ENCODE results near the gene MED13L. TPM values are rescaled to one million over a fixed set of nuclear protein-coding genes. Genes with fewer than 3 reads are reported as not detected.
"Not testable (repeated sequence)": the region's sequence is repeated elsewhere in the genome, so short reads cannot be mapped to it uniquely, and the experiment has no call there.

The MED13L gene
- total RNA-seq, 1 donor from 2014 or later: 41.9 TPM

DNA sequence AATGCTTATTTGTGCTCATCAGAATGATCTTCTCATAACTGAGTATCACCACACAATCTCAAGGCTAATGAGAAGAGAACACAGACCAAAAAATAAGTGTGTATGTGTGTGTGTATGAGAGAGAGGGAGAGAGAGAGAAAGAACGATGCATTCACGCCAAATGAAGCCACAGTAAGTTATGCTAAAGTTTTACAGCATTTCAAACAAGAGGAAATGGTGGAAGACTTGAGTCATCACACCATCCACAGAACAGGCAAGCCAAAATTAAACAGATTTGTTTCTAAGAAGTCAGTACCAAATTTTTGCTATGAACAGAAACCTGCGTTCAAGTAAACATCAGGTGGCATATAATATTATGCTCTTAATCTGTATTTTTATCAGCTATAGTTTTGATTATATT is 141.2 kb downstream of the MED13L start:
- ATAC-seq: no peak
- no peak for DNase-seq (ENCODE audit: low spot score)

- DNase-seq (ENCODE audit: low spot score) (no peak), ATAC-seq (no peak)
Observed at GRCh38 chr12:116135209-116135930, 142.1 kb downstream of the MED13L start.

DNA sequence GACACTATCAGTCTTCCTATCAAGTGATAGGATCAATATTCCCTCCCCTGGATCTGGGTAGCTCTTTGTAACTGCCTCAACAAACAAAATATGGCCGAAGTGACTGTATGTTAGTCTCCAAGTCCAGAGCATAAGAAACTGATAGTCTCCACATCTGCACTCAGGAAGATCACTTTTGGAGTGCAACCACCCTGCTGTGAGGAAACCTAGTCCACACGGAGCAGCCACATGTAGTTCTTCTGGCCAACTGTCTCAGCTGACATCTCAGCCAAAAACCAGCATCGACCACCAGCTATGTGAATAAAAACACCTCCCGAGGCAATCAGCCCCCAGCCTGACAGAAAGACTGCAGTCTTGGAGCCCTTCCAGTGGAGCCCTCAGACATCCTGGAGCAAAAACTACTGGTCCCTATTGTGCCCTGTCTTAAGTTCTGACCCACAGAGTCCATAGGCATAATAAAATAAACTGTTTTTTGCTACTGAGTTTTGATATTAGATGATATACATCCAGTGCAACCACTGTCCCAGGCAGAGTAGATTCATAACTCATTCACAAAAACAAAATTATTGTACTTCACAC is 143.8 kb downstream of the MED13L start:
- ATAC-seq (peak; percentile 49), DNase-seq (ENCODE audit: low spot score) (no peak)

DNA sequence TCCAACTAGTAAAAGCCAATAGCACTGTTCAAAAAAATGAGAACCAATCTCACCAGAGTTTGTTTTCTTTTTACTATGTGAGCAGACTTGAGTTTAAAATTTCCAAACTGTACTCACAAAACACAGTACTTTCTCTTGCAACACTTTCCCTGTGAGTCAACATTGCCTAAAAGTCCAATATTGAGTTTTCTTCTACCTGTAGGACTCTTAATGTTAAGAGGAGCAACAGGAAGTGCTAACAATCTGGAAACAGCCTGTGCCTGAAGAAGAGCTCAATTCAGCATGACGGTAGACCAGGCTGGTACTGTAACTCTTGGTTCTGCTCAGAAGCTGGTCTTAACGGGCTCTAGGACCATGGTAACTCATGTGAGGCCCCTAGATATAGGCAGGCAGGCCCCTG is 144.3 kb downstream of the MED13L start:
- ATAC-seq (peak; percentile 86), DNase-seq (ENCODE audit: low spot score) (no peak)

GRCh38 chr12:116131987-116132386 is 145.5 kb downstream of the MED13L start:
- ATAC-seq; DNase-seq (ENCODE audit: low spot score): not testable (repeated sequence)

GRCh38 chr12:116131176-116131575 is 146.3 kb downstream of the MED13L start:
- DNase-seq (ENCODE audit: low spot score): no peak
- ATAC-seq: no peak

- ATAC-seq: no peak
Observed at GRCh38 chr12:116130431-116130830, 147.1 kb downstream of the MED13L start.

GRCh38 chr12:116128779-116129178 is 148.7 kb downstream of the MED13L start:
- ATAC-seq (no peak), DNase-seq (ENCODE audit: low spot score) (no peak)

More at GRCh38 chr12:116130431-116130830, 147.1 kb downstream of the MED13L start:
- DNase-seq (ENCODE audit: low spot score): no peak

GRCh38 chr12:116127859-116128258 is 149.6 kb downstream of the MED13L start:
- ATAC-seq (no peak), DNase-seq (ENCODE audit: low spot score) (no peak)

GRCh38 chr12:116126610-116127009 is 150.9 kb downstream of the MED13L start:
- DNase-seq (ENCODE audit: low spot score): no peak
- ATAC-seq: no peak

- ATAC-seq: peak; percentile 72
- DNase-seq (ENCODE audit: low spot score): no peak
Observed at GRCh38 chr12:116125956-116126566, 151.4 kb downstream of the MED13L start.

GRCh38 chr12:116125084-116125483 is 152.4 kb downstream of the MED13L start:
- DNase-seq (ENCODE audit: low spot score): no peak
- no peak for ATAC-seq

DNA sequence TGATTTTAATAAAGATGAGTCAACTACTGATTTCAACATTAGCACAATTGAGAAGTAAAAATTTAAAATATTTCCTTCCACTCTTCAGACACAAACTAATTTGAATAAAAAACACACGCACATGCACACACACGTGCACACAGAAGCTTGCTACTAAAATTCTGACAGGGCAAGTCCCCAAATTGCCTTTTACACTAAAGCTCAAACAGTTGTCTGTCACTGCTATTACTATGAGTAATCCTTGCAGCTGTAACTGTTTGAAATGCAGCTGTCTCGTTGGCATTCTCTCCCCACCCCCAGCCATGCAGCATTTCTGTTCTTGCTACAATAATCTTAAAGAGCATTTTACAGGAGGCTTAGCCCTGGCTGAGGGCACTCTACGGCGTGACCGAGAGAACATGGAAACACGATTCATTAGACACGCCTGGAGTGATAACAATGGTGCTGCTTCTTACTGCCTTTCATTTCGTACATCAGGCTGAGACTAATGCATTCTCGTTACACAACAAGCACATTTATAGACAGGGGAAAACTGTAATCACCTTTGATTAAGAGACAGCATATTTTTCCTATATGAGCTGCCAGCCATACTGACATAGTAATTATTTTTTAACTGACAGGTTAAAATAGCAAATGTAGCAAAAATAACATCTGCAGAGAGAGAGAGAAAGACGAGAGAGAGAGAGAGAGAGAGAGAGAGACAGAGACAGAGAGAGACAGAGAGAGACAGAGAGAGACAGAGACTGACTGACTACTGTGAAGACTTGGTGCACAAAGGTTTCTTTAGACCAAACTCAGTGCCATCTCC is 153.8 kb downstream of the MED13L start:
- DNase-seq (ENCODE audit: low spot score) (peak; percentile 48), ATAC-seq (peak; percentile 45)

DNA sequence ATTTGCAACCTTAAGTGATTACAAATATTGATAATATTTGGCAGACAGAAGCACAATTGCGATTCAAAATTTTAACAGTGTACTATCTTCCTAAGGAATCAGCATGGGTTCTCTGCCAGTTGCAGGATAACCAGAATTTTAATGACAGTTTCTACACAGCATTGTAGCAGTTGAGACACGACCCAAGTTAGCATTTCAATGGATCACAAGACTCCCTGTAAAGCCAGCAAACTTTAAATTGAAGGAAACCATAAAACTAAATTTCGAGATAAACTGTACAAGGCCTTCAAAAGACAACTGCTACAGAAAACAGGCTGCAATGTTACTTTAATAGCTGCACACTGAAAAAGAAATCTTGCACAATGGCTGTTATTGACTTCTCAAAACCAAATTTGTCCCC is 154.9 kb downstream of the MED13L start:
- ATAC-seq: no peak
- no peak for DNase-seq (ENCODE audit: low spot score)

DNA sequence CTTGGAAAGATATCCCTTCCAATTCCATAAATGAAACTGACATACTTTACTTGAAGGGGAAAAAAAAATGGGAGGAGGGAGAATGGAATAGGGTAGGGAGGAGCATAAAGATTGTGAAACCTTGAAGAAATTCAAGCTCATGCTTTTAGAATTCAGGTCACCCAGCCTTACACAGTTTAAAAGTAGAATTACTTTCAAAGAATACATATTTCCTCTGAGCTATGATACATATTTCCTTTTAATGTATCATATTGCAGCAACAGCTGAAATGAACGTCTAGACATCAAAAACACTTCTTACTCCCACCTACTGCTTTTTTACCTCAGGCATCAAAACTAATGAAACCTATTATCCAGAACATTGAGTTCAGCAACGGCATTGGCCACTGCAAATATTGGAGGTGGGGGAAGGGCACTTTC is 156.0 kb downstream of the MED13L start:
- ATAC-seq: peak; percentile 42
- no peak for DNase-seq (ENCODE audit: low spot score)

GRCh38 chr12:116116650-116117424 is 160.7 kb downstream of the MED13L start:
- DNase-seq (ENCODE audit: low spot score) (no peak), ATAC-seq (no peak)

DNA sequence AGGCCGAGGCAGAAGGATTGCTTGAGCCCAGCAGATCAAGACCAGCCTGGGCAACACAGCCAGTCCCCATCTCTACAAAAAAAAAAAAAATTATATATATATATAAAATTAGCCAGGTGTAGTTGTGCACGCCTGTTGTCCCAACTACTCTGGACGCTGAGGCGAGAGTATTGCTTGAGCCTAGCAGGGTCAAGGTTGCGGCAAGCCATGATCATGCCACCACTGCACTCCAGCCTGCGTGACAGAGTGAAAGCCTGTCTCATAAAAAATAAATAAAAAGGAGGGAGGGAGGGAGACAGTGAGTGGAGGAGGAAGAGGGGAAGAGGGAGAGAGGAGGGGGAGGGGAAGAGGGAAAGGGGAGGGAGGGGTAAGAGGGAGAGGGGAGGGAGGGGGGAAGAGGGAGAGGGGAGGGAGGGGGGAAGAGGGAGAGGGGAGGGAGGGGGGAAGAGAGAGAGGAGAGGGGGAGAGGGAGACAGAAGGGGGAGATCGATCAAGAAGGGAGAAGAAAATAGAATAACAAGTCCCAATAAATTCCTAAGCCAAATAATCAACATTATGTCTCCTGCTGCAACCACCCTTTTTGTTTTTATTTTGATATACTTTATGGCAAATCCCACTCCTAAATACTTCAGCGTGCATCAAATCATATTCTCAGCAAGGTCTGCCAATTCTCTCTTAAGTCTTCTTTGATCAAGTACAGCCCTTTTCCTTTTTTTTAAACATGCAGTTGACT is 163.9 kb downstream of the MED13L start:
- DNase-seq (ENCODE audit: low spot score) (no peak), ATAC-seq (peak; percentile 79)

DNA sequence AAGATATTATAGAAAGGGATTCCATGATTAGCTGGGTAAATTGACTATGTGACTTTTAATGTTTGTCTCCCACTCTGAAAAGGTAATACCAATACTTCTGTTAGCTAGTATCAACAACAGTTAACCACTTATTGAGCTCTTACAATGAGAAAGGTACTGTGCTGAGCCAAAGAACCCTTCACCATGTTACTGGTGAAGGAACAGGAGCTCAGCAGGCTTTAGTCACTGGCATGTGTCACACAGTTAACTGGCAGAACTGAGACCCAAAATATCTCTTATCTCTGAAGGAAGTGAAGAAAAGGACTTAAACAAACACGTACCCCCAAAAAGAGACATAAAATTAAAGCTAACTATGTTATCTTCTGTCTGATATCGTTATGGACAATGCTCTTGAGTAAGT is 170.6 kb downstream of the MED13L start:
- ATAC-seq (no peak), DNase-seq (ENCODE audit: low spot score) (no peak)

GRCh38 chr12:116104167-116104767 is 173.2 kb downstream of the MED13L start:
- ATAC-seq: no peak
- no peak for DNase-seq (ENCODE audit: low spot score)

All from left lobe of liver (tissue), 2 donors.